COLO829 (cell line): ENCODE results near the gene KRTAP10-6.
"Not testable (repeated sequence)": the region's sequence is repeated elsewhere in the genome, so short reads cannot be mapped to it uniquely, and the experiment has no call there.

Experiments
- DNase-seq: peaks from one replicate; pipeline ENCODE4 v3.0.0; 2012; ENCODE audit warnings: low spot score

KRTAP10-6 gene, protein sequence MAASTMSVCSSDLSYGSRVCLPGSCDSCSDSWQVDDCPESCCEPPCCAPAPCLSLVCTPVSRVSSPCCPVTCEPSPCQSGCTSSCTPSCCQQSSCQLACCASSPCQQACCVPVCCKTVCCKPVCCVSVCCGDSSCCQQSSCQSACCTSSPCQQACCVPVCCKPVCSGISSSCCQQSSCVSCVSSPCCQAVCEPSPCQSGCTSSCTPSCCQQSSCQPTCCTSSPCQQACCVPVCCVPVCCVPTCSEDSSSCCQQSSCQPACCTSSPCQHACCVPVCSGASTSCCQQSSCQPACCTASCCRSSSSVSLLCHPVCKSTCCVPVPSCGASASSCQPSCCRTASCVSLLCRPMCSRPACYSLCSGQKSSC

DNA sequence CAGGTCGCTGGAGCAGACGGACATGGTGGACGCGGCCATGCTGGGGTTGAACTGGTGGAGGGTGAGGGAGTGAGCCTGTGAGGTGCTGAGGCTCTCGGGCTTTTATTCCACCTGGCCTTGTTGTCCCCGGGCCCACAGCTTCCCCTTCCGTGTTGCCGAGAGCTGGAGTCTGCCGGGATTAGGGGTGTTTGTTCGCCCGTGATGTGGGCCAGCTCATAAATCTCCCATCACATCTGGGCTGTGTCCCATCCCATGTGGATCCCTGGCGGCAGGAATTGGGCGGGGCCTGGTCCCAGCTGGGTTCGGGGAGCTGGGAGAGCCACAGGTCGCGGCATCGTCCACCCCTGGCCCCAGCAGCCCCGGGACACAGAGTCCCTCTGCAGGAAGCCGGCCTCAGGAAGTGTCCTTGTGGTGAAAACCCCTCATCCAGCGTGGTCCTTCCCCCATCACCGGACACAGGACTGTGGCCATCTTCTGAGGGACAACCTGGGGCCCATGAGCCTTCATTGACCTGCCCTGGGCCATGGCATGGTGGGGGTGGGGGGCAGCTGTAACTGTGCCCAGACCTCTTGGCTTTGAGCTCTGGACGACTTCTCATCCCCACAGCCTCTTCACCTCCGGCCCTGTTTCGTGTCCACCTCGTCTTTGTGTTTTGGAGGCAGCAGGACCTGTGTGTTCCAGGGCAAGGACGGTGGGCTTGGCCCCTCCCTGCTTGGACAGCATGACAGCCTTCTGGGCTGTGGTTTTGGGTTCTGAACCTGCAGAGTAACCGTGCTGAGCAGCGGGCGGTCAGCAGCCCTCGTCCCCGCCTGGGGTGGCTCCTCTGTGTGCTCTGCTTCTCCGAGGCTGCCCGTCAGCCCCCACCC is at the start of gene KRTAP10-6:
Gene KRTAP10-6, minus strand, starts transcription at position 60 of the 866 bp plus-strand sequence. Its CDS starts 21 bp downstream, at position 39.
- no peak for DNase-seq

DNA sequence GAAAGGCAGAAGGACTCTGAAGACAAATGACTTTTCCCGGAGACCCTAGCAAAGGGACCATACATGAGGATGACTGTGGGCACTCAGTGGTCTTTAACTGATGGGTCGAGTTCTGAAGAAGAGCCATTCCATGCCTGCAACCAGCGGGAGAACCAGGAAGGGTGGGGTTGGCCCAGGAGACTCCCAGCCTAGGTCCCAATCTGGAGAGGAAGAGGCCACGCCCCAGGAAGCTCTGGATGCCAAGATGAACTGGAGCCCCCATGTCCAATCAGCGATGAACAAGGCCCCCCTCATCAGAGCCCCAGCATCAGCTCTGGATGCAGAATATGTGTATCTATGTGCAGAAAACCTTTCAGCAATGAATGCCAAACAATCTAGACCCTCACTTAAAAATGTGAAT is 48.5 kb upstream of the KRTAP10-6 start:
- DNase-seq: no peak

DNA sequence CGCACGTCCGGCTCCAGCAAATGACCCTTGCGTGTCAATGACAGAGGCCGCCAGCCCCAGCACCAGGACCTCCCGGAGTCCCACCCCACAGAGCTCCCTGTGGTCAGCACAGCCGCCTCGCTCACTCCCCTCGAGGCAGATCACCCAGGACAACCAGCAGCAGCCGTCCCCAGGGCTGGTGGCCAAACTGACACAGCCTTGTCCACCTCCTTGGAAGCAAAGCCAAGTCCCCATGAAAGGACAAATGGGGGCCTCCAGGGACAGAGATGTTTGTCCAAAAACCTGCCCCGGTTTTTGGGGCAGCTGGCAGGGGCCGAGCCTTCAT is 47.0 kb upstream of the KRTAP10-6 start:
- no peak for DNase-seq

DNA sequence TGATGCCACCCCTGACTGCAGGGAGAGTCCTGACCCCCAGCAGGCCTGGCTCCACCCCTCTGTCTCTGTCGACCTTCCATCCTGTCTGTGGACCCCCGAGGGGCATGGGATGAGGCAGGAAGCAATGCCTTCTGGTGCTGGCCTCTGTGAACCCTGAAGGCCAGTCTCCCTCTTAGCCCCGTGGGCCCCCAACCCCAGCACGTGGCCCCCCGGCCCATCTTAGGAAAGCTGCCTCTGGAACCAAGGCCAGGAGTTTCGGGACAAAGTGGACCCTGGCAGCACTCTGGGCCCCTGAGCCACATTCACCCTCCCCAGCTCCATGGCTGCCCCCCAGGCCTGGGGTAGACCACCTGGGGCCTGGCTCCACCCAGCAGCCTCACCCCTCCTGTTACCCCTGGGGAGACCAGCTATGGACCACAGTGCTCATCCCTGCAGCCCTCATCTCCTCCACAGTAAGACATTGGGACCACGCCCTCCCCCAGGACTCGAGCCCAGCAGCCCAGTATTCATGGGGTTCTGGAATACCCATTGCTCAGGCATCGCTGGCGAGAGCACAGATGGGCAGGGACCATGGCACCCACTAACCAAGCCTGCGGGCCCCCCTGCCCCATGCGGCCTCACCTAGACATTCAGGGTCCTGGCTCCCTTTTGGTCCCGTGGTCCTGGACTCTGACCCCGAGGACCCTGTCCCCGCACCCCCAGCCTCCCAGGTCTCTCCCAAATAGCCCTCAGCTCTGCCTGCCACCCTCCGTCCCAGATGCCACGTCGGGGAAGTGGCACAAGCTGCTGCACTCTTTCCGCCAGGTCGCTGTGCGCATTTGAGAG is 46.4 kb upstream of the KRTAP10-6 start:
- DNase-seq: not testable (repeated sequence)

DNA sequence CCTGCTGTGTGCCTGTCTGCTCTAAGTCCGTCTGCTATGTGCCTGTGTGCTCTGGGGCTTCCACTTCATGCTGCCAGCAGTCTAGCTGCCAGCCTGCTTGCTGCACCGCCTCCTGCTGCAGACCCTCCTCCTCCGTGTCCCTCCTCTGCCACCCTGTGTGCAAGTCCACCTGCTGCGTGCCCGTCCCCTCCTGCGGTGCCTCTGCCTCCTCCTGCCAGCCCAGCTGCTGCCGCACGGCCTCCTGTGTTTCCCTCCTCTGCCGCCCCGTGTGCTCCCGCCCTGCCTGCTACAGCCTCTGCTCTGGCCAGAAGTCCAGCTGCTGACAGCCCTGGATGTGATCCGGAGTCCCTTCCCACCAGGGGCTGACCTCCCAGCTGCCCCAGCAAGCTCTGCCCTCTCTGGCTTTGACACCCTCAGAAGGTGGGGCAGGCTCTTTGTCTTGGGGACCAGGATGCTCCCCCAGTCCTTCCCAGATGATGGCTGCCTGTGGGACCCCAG is 45.6 kb upstream of the KRTAP10-6 start:
- not testable (repeated sequence) for DNase-seq

DNA sequence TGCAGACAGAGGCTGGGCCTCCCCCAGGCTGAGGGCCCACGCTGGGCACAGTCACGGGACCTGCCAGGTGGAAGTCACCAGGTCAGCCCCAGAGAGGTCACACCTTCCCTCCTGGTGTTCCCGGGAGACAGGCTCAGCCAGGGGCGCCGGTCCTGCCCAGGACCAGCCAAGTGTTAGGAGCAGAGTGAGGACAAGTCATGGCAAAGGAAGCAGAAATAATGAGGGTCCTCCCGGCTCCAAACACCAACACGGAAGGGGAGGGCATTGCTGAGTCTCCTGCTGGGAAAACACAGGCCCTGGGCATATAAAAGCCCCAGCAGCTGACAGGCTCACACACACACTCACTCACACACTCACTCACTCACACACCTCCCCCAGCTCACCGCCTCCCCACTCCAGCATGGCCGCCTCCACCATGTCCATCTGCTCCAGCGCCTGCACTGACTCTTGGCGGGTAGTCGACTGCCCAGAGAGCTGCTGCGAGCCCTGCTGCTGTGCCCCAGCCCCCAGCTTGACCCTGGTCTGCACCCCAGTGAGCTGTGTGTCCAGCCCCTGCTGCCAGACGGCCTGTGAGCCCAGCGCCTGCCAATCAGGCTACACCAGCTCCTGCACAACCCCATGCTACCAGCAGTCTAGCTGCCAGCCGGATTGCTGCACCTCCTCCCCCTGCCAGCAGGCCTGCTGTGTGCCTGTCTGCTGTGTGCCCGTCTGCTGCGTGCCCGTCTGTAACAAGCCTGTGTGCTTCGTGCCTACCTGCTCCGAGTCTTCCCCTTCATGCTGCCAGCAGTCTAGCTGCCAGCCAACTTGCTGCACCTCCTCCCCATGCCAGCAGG is 44.9 kb upstream of the KRTAP10-6 start, which contains the start of gene KRTAP10-10:
Gene KRTAP10-10, plus strand, starts transcription at position 339 of the 833 bp plus-strand sequence. Its CDS starts 62 bp downstream, at position 401.
- DNase-seq: no peak

DNA sequence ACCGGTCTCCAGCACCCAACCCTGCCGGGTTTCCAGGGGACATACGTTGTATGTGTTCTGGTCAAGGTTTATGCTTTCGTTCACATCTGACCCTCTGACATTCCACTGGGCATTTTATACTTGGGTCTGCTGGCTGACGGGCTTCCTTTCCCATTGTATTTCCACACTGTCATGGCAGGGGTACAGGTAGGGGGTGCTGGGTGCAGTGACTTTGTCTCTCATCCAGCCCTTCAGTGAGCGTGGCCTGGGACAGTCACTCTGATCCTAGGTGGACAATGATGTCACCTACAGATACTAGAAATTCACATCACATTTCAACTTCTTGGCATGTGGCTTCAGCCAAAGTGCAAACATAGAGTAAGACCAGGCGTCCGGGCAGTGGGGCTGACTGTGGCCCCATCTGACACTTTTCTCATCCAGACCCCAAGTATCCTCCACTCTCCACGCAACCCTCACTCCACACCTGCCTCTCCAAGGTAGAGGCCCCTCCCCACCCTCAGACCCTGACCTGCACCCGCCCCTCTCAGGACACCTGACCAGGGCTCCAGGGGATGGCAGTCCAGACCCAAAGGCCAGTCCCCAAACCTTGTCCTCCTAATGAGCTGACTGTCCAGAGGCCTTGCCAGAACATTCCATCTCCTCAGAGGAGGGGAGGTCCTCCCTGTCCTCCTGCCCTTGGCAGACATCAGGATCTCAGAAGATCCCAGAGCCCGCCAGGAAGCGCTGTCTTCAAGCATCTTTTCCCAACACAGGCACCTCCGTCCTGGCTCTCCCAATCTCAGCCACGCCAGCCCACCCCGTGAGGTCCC is 44.1 kb upstream of the KRTAP10-6 start:
- DNase-seq: no peak

DNA sequence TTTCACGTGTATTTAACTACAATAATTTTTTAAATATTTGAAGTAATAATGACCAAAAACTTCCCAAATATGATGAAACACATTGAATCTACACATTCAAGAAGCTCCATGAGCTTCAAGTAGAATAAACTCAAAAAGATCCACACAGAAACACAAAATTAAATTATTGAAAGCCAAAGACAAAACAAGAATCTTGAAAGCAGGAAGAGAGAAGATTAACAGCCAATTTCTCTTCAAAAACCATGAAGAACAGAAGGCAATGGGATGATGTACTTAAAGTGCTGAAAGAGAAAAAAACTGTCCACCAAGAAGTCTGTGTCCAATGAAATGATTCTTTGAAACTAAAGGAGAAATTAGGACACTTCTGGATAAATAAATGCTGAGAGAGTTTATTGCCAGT is 39.8 kb upstream of the KRTAP10-6 start:
- DNase-seq: no peak

DNA sequence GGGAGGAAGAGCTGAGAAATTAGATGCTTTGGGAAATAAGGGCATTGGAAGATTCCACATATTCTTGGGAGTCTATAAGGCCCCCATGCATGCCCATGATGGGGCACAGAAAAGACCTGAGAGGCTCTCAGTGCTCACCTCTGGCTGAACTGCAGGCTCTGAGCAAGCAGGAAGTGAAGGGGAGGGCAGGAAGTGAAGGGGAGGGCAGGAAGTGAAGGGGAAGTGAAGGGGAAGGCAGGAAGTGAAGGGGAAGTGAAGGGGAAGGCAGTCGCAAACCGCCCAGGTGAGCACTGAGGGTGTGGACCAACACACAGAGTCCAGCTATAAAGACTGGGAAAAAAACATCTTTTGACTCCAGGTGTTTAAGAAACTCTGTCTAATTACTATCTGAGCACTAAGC is 38.1 kb upstream of the KRTAP10-6 start:
- no peak for DNase-seq

DNA sequence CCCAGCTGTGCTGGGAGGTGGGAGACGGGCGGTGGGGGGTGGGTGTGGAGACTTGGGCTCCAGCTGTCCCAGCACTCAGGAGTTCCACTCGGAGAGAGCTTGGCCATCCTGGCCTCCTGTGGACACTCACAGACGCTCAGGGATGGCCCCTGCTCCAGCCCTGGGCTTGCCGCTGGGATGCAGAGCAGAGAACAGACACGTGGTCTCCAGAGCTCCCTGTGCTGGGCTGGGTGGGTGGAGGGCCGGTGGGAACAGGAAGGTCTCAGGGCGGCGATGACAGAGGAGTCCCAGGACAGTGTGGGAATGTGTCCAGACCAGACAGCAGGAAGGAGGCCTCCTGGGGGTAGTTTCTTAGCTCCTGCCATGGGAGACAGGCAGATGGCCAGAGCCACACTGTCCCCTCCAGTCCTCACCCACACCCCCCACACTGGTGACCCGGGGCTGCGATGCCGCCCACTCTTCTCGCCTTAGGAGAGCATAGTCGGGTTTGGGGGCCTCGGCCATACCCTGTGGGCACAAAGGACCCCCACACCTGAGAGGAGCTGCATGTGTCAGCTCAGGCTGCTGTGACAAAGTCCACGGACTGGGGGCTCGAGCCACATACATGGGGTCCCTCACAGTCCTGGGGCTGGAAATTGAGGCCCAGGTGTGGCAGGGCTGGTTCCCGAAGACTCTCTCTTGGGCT is 36.5 kb upstream of the KRTAP10-6 start:
- DNase-seq: no peak

DNA sequence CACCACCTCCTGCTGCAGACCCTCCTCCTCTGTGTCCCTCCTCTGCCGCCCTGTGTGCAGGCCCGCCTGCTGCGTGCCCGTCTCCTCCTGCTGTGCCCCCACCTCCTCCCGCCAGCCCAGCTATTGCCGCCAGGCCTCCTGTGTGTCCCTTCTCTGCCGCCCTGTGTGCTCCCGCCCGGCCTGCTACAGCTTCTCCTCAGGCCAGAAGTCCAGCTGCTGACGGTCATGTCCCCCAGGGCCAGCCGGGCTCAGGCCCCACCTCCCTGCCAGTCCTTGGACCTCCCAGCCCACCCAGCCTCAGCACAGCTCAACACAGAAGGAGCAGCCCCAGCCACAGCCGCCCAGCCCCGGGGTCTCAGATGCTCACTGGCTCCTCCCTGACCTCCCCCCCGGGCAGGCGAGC is 35.5 kb upstream of the KRTAP10-6 start:
- not testable (repeated sequence) for DNase-seq

DNA sequence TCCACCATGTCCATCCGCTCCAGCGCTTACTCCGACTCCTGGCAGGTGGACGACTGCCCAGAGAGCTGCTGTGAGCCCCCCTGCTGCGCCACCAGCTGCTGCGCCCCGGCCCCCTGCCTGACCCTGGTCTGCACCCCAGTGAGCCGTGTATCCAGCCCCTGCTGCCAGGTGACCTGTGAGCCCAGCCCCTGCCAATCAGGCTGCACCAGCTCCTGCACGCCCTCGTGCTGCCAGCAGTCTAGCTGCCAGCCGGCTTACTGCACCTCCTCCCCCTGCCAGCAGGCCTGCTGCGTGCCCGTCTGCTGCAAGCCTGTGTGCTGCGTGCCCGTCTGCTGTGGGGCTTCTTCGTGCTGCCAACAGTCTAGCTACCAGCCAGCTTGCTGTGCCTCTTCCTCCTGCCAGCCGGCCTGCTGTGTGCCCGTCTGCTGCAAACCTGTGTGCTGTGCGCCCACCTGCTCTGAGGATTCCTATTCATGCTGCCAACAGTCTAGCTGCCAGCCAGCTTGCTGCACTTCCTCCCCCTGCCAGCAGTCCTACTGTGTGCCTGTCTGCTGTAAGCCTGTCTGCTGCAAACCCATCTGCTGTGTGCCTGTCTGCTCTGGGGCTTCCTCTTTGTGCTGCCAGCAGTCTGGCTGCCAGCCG is 35.0 kb upstream of the KRTAP10-6 start:
- DNase-seq: not testable (repeated sequence)

DNA sequence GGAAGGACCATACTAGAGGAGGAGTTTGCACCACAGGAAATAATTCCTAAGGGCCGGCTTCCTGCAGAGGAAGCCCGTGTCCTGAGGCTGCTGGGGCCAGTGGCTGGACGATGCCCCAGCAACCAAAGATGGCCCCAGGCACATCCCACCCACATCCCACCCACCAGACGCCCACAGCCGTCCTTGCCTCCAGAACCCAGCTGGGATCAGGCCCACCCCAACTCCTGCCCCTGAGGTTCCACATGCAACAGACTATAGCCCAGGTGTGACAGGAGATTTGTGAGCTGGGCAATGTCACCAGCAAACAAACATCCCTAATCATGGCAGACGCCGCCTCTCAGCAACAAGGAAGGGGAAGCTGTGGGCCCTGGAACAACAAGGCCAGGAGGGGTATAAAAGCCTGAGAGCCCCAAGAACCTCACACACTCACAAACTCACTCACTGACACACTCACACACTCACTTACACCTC is 34.4 kb upstream of the KRTAP10-6 start, which contains the start of gene KRTAP10-9:
Gene KRTAP10-9, plus strand, starts transcription at position 421 of the 471 bp plus-strand sequence. CDS start 79 bp downstream, outside the sequence.
- DNase-seq: no peak

DNA sequence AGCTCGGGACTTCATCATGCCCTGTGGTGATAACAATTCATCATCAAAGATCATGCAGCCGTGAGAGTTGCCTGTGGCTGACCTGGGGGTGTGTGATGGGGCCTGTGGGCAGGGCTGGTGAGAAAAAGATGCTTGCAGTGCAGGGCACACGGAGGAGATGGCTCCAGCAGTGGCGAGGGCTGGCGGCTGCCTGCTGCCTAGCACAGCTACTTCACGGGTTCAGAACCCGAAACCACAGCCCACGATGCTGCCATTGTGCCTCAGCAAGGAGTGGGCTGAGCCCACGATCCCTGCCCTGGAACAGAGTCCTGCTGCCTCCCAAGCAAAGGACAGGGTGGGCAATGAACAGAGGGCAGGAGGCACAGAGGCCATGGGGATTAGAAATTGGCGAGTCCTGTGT is 34.0 kb upstream of the KRTAP10-6 start:
- no peak for DNase-seq

DNA sequence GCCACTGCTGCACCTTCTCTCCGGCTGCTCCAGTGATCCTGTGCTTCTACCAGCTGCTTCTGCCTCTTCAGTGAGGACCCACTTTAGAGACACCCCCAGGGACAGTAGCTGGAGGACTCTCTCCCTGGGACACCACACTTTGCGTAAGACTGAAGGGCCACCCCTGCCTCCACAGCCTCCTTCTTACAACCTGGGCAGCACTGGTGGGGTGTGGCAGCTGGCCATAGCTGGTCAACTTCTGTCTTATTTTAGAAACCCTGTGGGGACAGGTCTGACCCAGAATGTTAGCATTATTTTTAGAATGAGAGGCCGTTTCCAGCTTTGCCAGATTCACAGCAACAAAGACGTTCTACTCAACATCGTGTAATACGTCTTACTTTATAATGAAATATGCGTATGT is 33.5 kb upstream of the KRTAP10-6 start:
- DNase-seq: no peak

DNA sequence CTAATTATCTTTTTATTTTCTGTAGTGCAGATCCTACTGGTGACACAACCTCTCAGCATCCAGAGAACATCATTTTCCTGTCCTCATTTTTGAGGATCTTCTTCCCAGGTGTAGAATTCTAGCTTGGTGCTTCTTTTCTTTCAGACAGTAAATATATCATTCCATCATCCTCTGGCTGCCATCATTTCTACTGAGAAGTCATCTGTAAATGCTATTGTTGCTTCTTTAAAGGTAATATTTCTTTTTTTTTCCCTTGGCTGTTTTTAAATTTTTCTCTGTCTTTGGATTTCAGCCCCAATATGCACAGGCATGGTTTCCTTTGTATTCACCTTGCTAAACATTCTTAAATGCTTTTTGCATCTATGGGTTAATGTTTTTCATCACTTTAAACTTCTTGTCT is 31.3 kb upstream of the KRTAP10-6 start:
- no peak for DNase-seq

DNA sequence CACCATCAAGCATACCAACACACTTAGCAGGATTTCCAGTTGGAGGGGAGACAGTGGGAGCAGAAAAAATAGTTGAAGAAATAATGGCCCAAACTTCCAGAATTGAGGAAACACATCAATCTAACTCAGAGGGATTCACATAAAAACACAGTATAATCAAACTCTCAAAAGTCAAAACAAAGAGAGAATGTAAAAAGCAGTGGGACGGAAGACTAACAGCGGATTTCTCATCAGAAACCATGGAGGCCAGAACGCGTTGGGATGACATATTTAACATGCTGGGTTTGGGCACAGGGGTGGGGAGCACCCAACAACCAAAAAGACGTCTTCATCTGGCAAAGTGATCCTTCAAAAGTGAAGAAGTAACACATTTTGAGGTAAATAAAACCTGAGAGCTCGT is 27.6 kb upstream of the KRTAP10-6 start:
- DNase-seq: no peak

DNA sequence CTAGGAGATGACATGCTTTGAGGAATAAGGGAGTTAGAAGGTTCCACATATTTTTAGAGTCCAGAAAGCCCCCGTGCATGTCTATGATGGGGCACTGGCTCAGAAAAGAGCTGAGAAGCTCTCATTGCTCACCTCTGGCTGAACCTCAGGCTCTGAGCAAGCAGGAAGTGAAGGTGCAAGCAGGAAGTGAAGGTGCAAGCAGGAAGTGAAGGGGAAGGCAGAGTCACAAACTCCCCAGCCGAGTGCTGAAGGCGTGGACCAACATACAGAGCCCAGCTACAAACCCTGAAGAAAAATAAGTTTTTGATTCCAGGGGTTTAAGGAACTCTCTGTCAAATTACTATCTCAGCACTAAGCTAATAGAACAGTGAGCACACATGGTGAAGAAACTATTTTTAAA is 26.6 kb upstream of the KRTAP10-6 start:
- no peak for DNase-seq

DNA sequence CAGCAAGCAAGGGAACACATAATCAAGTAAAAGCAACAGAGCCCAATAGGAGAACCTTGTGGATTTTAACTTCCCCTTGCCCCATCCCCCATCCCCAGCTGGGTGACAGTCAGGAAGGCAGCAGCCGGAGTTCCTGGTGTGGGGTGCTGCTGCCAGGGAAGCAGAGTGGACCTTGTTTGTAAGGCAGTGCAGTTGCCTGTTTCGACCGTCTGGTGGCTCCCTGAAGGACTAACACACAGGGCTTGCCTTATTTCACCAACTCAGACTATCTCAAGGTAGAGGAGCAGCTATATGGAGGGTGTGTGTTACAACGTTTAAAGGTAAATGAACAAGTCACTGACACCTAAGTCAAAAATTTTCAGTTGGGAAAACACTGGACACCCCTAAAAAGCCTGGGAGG is 26.2 kb upstream of the KRTAP10-6 start:
- DNase-seq: no peak
